Stimulated activated naive CD4-positive, alpha-beta T cell (primary cell): ENCODE data around the gene MRPL28.
A peak's percentile ranks its signal among the peaks of the same experiment; 100 is the strongest.
"Not testable (repeated sequence)": the region's sequence is repeated elsewhere in the genome, so short reads cannot be mapped to it uniquely, and the experiment has no call there.

Source experiments
- DNase-seq, 6 experiments: peaks; one replicate each; lab custom pipeline; 2025; lab: John Stamatoyannopoulos, UW

MRPL28 gene

GRCh38 chr16:391885-392335, 21.6 kb upstream of the MRPL28 start:
- peak; percentile 45 to 66 (median 52) for DNase-seq

GRCh38 chr16:389352-389751, 19.0 kb upstream of the MRPL28 start:
- no peak for DNase-seq

- DNase-seq, result not testable (repeated sequence)
These were observed 17.7 kb upstream of the MRPL28 start for GRCh38 chr16:387761-388666.

GRCh38 chr16:386641-387156, 16.4 kb upstream of the MRPL28 start:
- DNase-seq, result no peak

GRCh38 chr16:383326-384051, 13.2 kb upstream of the MRPL28 start:
- DNase-seq, result peak; percentile 29 to 61 (median 45)

- peak; percentile 42 to 67 (median 63) for DNase-seq
These were observed 11.7 kb upstream of the MRPL28 start, which contains the start of gene PGAP6 for GRCh38 chr16:381789-382717. Gene PGAP6, minus strand, starts transcription at chr16:381978. Its CDS starts 157 bp downstream, at chr16:381821.

GRCh38 chr16:381012-381788, 10.9 kb upstream of the MRPL28 start:
- peak in 3 of 6 experiments; percentile 43 to 55 (median 47) for DNase-seq

GRCh38 chr16:380762-381011, 10.3 kb upstream of the MRPL28 start:
- no peak for DNase-seq

- peak in 5 of 6 experiments; percentile 17 to 51 (median 39) for DNase-seq
These were observed 9.8 kb upstream of the MRPL28 start for GRCh38 chr16:379961-380761.

- DNase-seq, result no peak
These were observed 9.0 kb upstream of the MRPL28 start for GRCh38 chr16:379183-379960.

- DNase-seq, result no peak
These were observed 8.5 kb upstream of the MRPL28 start for GRCh38 chr16:378821-379182.

- not testable (repeated sequence) for DNase-seq
These were observed 7.9 kb upstream of the MRPL28 start for GRCh38 chr16:378113-378820.

- DNase-seq, result no peak
These were observed 7.1 kb upstream of the MRPL28 start for GRCh38 chr16:377419-377951.

GRCh38 chr16:376817-377418, 6.6 kb upstream of the MRPL28 start:
- no peak for DNase-seq

GRCh38 chr16:375927-376816, 5.8 kb upstream of the MRPL28 start:
- DNase-seq, result no peak

- DNase-seq, result no peak
These were observed 4.9 kb upstream of the MRPL28 start for GRCh38 chr16:375212-375611.

GRCh38 chr16:374616-374926, 4.2 kb upstream of the MRPL28 start:
- DNase-seq, result no peak
